Vagina (tissue), 2 donors: ENCODE results near the gene DENND4A. TPM values are rescaled to one million over a fixed set of nuclear protein-coding genes. Genes with fewer than 3 reads are reported as not detected.

Experiments used
- DNase-seq, 2 donors: peaks; one replicate each; pipeline ENCODE4 v3.0.0-alpha.2; 2017; ENCODE audit errors: extremely low spot score in 2 of 2
- H3K27ac ChIP-seq: fragments of 200-600 bp; sonication (generic); one replicate; pipeline ENCODE4 v1.5.1; 2019
- H3K27me3 ChIP-seq: fragments of 200-600 bp; sonication (generic); one replicate; pipeline ENCODE4 v1.5.1; 2019
- H3K36me3 ChIP-seq, 2 donors: fragments of 200-600 bp; sonication (generic); one replicate each; pipeline ENCODE4 v1.5.1; 2017 to 2019
- H3K4me1 ChIP-seq: fragments of 200-600 bp; sonication (generic); one replicate; pipeline ENCODE4 v1.5.1; 2019
- H3K4me3 ChIP-seq, 2 donors: fragments of 200-600 bp; sonication (generic); 1 replicate in 1 of 2; 2 replicates in 1 of 2; pipeline ENCODE4 v1.5.1; 2016 to 2019
- H3K9me3 ChIP-seq: fragments of 200-600 bp; sonication (generic); one replicate; pipeline ENCODE4 v1.5.1; 2019
- POLR2A ChIP-seq, 2 donors: fragments of 450-650 bp; IDR thresholded peaks; one replicate each; pipeline ENCODE4 v1.6.1; 2017; ENCODE audit warnings: antibody characterized with exemption in 2 of 2, mild to moderate bottlenecking in 2 of 2, moderate library complexity in 2 of 2
- POLR2AphosphoS5 ChIP-seq, 2 donors: sonication (generic); formaldehyde crosslinking; IDR thresholded peaks; one replicate each; pipeline ENCODE4 v1.9.0; 2017; ENCODE audit warnings: antibody characterized with exemption in 2 of 2, mild to moderate bottlenecking in 2 of 2, low read depth in 1 of 2; ENCODE audit not compliant: insufficient read depth in 1 of 2
- intact Hi-C: fragments of 100-400 bp; cut with DNase I; formaldehyde crosslinking; loops from one replicate; pipeline ENCODE4 v1.15.1; 2023
- total RNA-seq: library from RNA; depleted of rRNA; stranded (reverse); fragments of >200 nt; gene quantifications from one replicate; pipeline ENCODE4 v1.2.3, GENCODE V29; 2016
- TF ChIP-seq, protein P1 (sequence below), 3 experiments: fragments of 450-650 bp in 2 of 3; fragments of 200-600 bp in 1 of 3; sonication (generic) in 1 of 3; IDR thresholded peaks; one replicate each; pipeline ENCODE4 v1.5.1; 2017 to 2019; ENCODE audit warnings: antibody characterized with exemption in 3 of 3, mild to moderate bottlenecking in 2 of 3, moderate library complexity in 2 of 3

Gene DENND4A
- total RNA-seq, 1 donor from 2014 or later, result 28.7 TPM

GRCh38 chr15:65732698-65733097, 59.4 kb downstream of the DENND4A start:
- Histone ChIP-seq H3K4me1 (no peaks in the 10 kb centered on the region), H3K36me3 (peaks cover 0 to 22% of the 10 kb centered on the region in 2 donors), H3K9me3 (no peaks in the 10 kb centered on the region), H3K27ac (no peak overlapping the region), H3K4me3 (no peak overlapping the region), H3K27me3 (no peaks in the 10 kb centered on the region)
- TF ChIP-seq POLR2A (IDR thresholded peaks at IDR 0.05) (no peak), POLR2AphosphoS5 (IDR thresholded peaks at IDR 0.05; ENCODE audit: insufficient read depth in 1 of 2, low read depth in 1 of 2) (peak in 1 of 2 donors; percentile 20)
- DNase-seq, result no peak
- intact Hi-C loops, result no loop called here

DNA sequence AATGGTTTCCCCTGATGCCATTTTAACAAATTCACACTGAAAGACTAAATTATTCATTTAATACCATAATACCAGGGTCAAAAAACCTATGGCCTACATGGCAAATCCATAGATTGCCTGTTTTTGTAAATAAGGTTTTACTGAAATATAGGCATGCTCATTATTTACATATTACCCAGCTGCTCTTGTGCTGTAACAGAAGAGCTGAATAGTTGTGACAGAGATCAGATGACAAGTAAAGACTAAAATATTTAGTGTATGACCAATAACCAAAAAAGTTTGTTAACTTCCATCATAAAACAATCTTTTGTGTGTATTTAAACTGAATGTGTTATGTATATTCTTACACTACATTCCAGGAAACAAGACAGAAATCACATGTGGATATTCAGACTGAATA, 60.2 kb downstream of the DENND4A start:
- Histone ChIP-seq H3K27me3 (no peaks in the 10 kb centered on the region), H3K27ac (no peak overlapping the region), H3K36me3 (peaks cover 0 to 29% of the 10 kb centered on the region in 2 donors), H3K9me3 (no peaks in the 10 kb centered on the region), H3K4me3 (no peak overlapping the region), H3K4me1 (no peaks in the 10 kb centered on the region)
- TF ChIP-seq POLR2A (IDR thresholded peaks at IDR 0.05) (no peak), POLR2AphosphoS5 (IDR thresholded peaks at IDR 0.05; ENCODE audit: insufficient read depth in 1 of 2, low read depth in 1 of 2) (no peak)
- TF ChIP-seq, protein P1, sequence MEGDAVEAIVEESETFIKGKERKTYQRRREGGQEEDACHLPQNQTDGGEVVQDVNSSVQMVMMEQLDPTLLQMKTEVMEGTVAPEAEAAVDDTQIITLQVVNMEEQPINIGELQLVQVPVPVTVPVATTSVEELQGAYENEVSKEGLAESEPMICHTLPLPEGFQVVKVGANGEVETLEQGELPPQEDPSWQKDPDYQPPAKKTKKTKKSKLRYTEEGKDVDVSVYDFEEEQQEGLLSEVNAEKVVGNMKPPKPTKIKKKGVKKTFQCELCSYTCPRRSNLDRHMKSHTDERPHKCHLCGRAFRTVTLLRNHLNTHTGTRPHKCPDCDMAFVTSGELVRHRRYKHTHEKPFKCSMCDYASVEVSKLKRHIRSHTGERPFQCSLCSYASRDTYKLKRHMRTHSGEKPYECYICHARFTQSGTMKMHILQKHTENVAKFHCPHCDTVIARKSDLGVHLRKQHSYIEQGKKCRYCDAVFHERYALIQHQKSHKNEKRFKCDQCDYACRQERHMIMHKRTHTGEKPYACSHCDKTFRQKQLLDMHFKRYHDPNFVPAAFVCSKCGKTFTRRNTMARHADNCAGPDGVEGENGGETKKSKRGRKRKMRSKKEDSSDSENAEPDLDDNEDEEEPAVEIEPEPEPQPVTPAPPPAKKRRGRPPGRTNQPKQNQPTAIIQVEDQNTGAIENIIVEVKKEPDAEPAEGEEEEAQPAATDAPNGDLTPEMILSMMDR (IDR thresholded peaks at IDR 0.05), result no peak
- intact Hi-C loops, result no loop called here
- DNase-seq, result no peak

DNA sequence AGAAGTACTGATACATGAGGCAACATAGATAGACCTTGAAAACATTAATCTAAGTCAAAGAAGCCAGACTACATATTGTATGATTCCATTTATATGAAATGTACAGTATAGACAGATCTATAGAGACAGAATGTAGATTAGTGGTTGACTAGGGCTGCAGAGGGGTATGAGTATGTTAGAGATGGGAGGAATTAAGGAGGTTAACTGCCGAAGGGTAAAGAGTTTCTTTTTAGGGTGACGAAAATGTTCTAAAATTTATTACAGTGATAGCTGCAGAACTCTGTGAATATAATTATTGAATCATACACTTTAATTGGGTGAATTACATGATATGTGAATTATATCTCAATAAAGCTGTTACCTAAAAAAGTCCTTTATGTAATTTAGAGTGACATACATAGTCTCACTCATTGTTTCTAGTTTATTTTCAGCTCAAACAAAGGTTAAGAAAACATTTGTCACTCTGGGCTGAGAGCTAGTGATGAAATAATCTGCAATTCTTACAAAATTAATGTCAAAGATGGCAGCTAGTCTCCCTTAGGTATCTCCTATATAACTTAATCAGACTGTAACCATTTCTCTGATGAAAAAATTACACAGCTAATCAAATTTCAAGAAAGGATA, 61.4 kb downstream of the DENND4A start:
- intact Hi-C loops, result no loop called here
- H3K9me3 ChIP-seq, result no peaks in the 10 kb centered on the region
- no peak overlapping the region for H3K4me3 ChIP-seq
- H3K4me1 ChIP-seq, result no peaks in the 10 kb centered on the region
- H3K36me3 ChIP-seq, result peaks cover 0 to 28% of the 10 kb centered on the region in 2 donors
- H3K27me3 ChIP-seq, result no peaks in the 10 kb centered on the region
- no peak overlapping the region for H3K27ac ChIP-seq
- TF ChIP-seq POLR2A (IDR thresholded peaks at IDR 0.05), result no peak
- TF ChIP-seq, protein P1 (IDR thresholded peaks at IDR 0.05), result no peak
- no peak for TF ChIP-seq POLR2AphosphoS5 (IDR thresholded peaks at IDR 0.05; ENCODE audit: insufficient read depth in 1 of 2, low read depth in 1 of 2)
- no peak for DNase-seq

DNA sequence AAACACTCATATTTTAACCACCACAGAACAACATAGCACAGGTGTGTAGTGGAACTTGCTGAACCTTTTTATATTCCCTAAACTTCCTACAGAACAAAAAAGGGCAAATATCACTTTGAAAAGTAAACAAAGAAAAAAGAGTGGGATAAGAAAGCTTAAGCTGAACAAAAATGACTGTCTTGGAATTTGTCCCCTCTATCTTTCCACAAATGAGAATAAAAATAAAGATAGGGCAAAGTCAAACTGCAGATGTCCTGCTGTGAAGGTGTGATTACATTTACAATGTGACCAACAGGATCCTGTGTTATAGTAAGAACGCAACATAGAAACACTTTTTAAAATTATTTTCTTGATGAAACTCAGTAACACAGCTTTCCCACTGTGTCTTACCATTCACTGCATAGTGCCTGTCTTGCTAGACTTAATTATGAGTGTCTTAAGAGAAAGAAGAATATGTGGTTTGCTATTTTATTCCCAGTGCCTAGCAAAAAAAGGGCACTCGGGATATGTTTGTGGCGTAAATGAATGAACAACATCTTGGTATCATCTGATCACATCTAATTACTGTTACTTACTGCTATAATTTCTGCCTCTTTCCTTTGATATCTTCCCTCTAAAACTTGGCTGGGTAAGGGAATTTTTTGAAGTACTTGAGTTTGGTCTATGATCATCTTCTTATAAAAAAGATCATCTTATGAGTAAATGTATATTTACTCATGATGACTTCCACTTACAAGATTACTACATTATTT, 67.5 kb downstream of the DENND4A start:
- no peak for DNase-seq
- Histone ChIP-seq H3K36me3 (peaks cover 0 to 25% of the 10 kb centered on the region in 2 donors), H3K27ac (no peak overlapping the region), H3K4me3 (no peak overlapping the region), H3K27me3 (no peaks in the 10 kb centered on the region), H3K9me3 (no peaks in the 10 kb centered on the region), H3K4me1 (no peaks in the 10 kb centered on the region)
- intact Hi-C loops, result no loop called here
- TF ChIP-seq, protein P1 (IDR thresholded peaks at IDR 0.05), result no peak
- TF ChIP-seq POLR2A (IDR thresholded peaks at IDR 0.05) (no peak), POLR2AphosphoS5 (IDR thresholded peaks at IDR 0.05; ENCODE audit: insufficient read depth in 1 of 2, low read depth in 1 of 2) (no peak)

GRCh38 chr15:65723876-65724275, 68.2 kb downstream of the DENND4A start:
- H3K27me3 ChIP-seq, result no peaks in the 10 kb centered on the region
- TF ChIP-seq, protein P1 (IDR thresholded peaks at IDR 0.05), result no peak
- no peak for TF ChIP-seq POLR2AphosphoS5 (IDR thresholded peaks at IDR 0.05; ENCODE audit: insufficient read depth in 1 of 2, low read depth in 1 of 2)
- TF ChIP-seq POLR2A (IDR thresholded peaks at IDR 0.05), result no peak
- peaks cover 0 to 29% of the 10 kb centered on the region in 2 donors for H3K36me3 ChIP-seq
- H3K4me1 ChIP-seq, result no peaks in the 10 kb centered on the region
- intact Hi-C loops, result no loop called here
- H3K27ac ChIP-seq, result no peak overlapping the region
- H3K4me3 ChIP-seq, result no peak overlapping the region
- no peaks in the 10 kb centered on the region for H3K9me3 ChIP-seq
- DNase-seq, result no peak
